HepG2 (cell line): ENCODE data around the gene S100A5. TPM values are rescaled to one million over a fixed set of nuclear protein-coding genes. Genes with fewer than 3 reads are reported as not detected.

ENCODE experiments used
- ATAC-seq: fragments of 200-7000 bp; cut with Tn5 transposase; 3 replicates; pipeline ENCODE4 v1.9.1; 2020; ENCODE audit warnings: mild to moderate bottlenecking, moderate library complexity
- BruUV-seq: library from RNA; stranded (reverse); fragments of 400-500 nt; replicated peaks from 2 replicates; lab custom pipeline; 2021; lab: Mats Ljungman, UMichigan
- CTCF ChIA-PET: fragments of 300-600 bp; formaldehyde crosslinking; extraction: SDS; loops from one replicate; lab custom pipeline; 2021; ENCODE audit warnings: low total read pairs, inconsistent platforms, low intra/inter-chr PET ratio; lab: Yijun Ruan, JAX
- POLR2A ChIA-PET: fragments of 350-600 bp; sonication (Branson Sonifier 250); formaldehyde crosslinking; loops from one replicate; lab custom pipeline; 2020; ENCODE audit warnings: antibody characterized with exemption, inconsistent platforms; lab: Yijun Ruan, JAX
- DNase-seq: peaks from one replicate; pipeline ENCODE4 v3.0.0-alpha.2; 2015; ENCODE audit warnings: low spot score
- FAIRE-seq: peaks from 3 replicates; lab custom pipeline; 2011; peaks lifted over from hg19 to GRCh38; lab: Jason Lieb, UNC
- H2AFZ ChIP-seq: one replicate; pipeline ENCODE4 v1.6.1; 2011; ENCODE audit warnings: low read length, inconsistent platforms
- H3K27ac ChIP-seq: fragments of 300-600 bp; 3 replicates; pipeline ENCODE4 v1.8.0; 2011; ENCODE audit warnings: mixed run types, mild to moderate bottlenecking, mixed read lengths, low read length, inconsistent platforms; ENCODE audit not compliant: insufficient read depth; ENCODE audit errors: extremely low read length
- H3K27me3 ChIP-seq, 2 experiments: fragments of 200-600 bp in 1 of 2; 2 replicates in 1 of 2; 3 replicates in 1 of 2; pipeline versions ENCODE4 v1.6.0 to v1.8.0; 2011; ENCODE audit warnings: low read length in 2 of 2, mild to moderate bottlenecking in 2 of 2, moderate library complexity in 2 of 2, inconsistent platforms in 1 of 2; ENCODE audit not compliant: insufficient read depth in 2 of 2, control insufficient read depth in 1 of 2
- H3K36me3 ChIP-seq, 2 experiments: fragments of 200-600 bp in 1 of 2; replicated peaks in 1 of 2; 2 replicates in 1 of 2; 3 replicates in 1 of 2; pipeline versions ENCODE4 v1.5.1 to v1.8.0; 2011; ENCODE audit warnings: low read length in 2 of 2, inconsistent platforms in 1 of 2; ENCODE audit not compliant: insufficient read depth in 2 of 2, control insufficient read depth in 1 of 2
- H3K4me1 ChIP-seq: 2 replicates; pipeline ENCODE4 v1.5.1; 2012; ENCODE audit warnings: low read length, inconsistent platforms; ENCODE audit not compliant: insufficient read depth
- H3K4me2 ChIP-seq: 2 replicates; pipeline ENCODE4 v1.6.0; 2011; ENCODE audit warnings: low read depth, low read length, inconsistent platforms
- H3K4me3 ChIP-seq, 3 experiments: fragments of 200-600 bp in 1 of 3; sonication (generic), shearing (Covaris generic) in 1 of 3; replicated peaks in 1 of 3; 2 replicates each; pipeline ENCODE4 v1.5.1; 2011 to 2016; ENCODE audit warnings: low read length in 3 of 3, inconsistent platforms in 2 of 3, low read depth in 2 of 3, mild to moderate bottlenecking in 2 of 3, control low read depth in 1 of 3, mixed read lengths in 1 of 3; ENCODE audit not compliant: insufficient read depth in 1 of 3
- H3K79me2 ChIP-seq: one replicate; pipeline ENCODE4 v1.6.1; 2011; ENCODE audit warnings: low read length, inconsistent platforms; ENCODE audit not compliant: insufficient read depth
- H3K9ac ChIP-seq: 2 replicates; pipeline ENCODE4 v1.6.0; 2011; ENCODE audit warnings: mild to moderate bottlenecking, low read depth, low read length, inconsistent platforms; ENCODE audit not compliant: insufficient read depth
- H3K9me3 ChIP-seq: 2 replicates; pipeline ENCODE4 v1.5.1; 2012; ENCODE audit warnings: mild to moderate bottlenecking, low read length
- H4K20me1 ChIP-seq: 2 replicates; pipeline ENCODE4 v1.6.0; 2011; ENCODE audit warnings: inconsistent platforms, mild to moderate bottlenecking, low read length, moderate library complexity; ENCODE audit not compliant: insufficient read depth
- FOSL1 ChIP-seq: sonication (generic); formaldehyde crosslinking; IDR thresholded peaks from 2 replicates; pipeline ENCODE4 v1.9.0; 2021; ENCODE audit warnings: missing genetic modification reagents, borderline replicate concordance
- MAFK ChIP-seq, 2 experiments: IDR thresholded peaks in 1 of 2; conservative IDR thresholded peaks in 1 of 2; 2 replicates each; pipeline ENCODE4 v1.6.1; 2011; ENCODE audit warnings: improper control_type of control experiment in 2 of 2, low read length in 2 of 2
- REPIN1 ChIP-seq: sonication (generic); formaldehyde crosslinking; IDR thresholded peaks from 2 replicates; pipeline ENCODE4 v1.8.0; 2022; ENCODE audit warnings: missing genetic modification reagents, low read depth, mild to moderate bottlenecking, borderline replicate concordance
- SMC3 ChIP-seq: IDR thresholded peaks from 2 replicates; pipeline ENCODE4 v1.6.1; 2011; ENCODE audit warnings: low read length, improper control_type of control experiment
- SOX5 ChIP-seq: IDR thresholded peaks from 2 replicates; pipeline ENCODE4 v1.6.1; 2016; ENCODE audit warnings: borderline replicate concordance
- XRCC5 ChIP-seq: fragments of 200-400 bp; formaldehyde crosslinking; optimal IDR thresholded peaks from 2 replicates; pipeline ENCODE3; 2017; ENCODE audit warnings: mild to moderate bottlenecking, low read length
- WGBS: methylation state at CpG from one replicate; pipeline ENCODE4 v1.1.6; 2017; ENCODE audit warnings: low lambda C conversion rate; 5-methylcytosine and 5-hydroxymethylcytosine counted together
- in situ Hi-C: cut with HindIII; loops from 2 replicates; pipeline ENCODE4 v1.10.0; 2017; ENCODE audit warnings: low pct_unique_long_range_greater_than_20kb; ENCODE audit not compliant: extremely low pct_ligation_motif_present
- intact Hi-C: fragments of 100-400 bp; cut with micrococcal nuclease; formaldehyde crosslinking; loops from one replicate; pipeline ENCODE4 v1.10.0; 2022; ENCODE audit not compliant: unreplicated experiment
- polyA plus RNA-seq, 8 experiments: library from polyadenylated mRNA; depleted of rRNA in 3 of 8; stranded (reverse) in 7 of 8; unstranded in 1 of 8; fragments of >200 nt; fragmentation: Illumina TruSeq in 4 of 8; extraction: Trizol in 4 of 8; gene quantifications; 2 replicates each; pipeline versions ENCODE4 v1.2.1 to v1.2.3, GENCODE V29; 2011 to 2016; ENCODE audit warnings: low read depth in 4 of 8, missing spikeins in 1 of 8, mixed read lengths in 1 of 8; ENCODE audit not compliant: insufficient read depth in 1 of 8
- total RNA-seq, 5 experiments: library from RNA; depleted of rRNA; stranded (reverse); fragments of >200 nt; fragmentation: Illumina TruSeq; extraction: Trizol; gene quantifications; 2 replicates each; pipeline ENCODE4 v1.2.3, GENCODE V29; 2016; ENCODE audit warnings: low read depth in 1 of 5
- TF ChIP-seq, protein P1 (sequence below): sonication (generic); formaldehyde crosslinking; IDR thresholded peaks from 2 replicates; pipeline ENCODE4 v1.4.0; 2020; ENCODE audit warnings: missing genetic modification reagents
- TF ChIP-seq, protein P2 (sequence below): sonication (generic); formaldehyde crosslinking; IDR thresholded peaks from 2 replicates; pipeline ENCODE4 v1.4.0; 2020; ENCODE audit warnings: mild to moderate bottlenecking, missing genetic modification reagents
- TF ChIP-seq, protein P3 (sequence below): sonication (generic); formaldehyde crosslinking; IDR thresholded peaks from 2 replicates; pipeline ENCODE4 v1.8.0; 2023; ENCODE audit warnings: mild to moderate bottlenecking, missing genetic modification reagents
- TF ChIP-seq, protein P4 (sequence below): sonication (generic); formaldehyde crosslinking; IDR thresholded peaks from 2 replicates; pipeline ENCODE4 v1.8.1; 2023; ENCODE audit warnings: mild to moderate bottlenecking, missing genetic modification reagents
- TF ChIP-seq, protein P5 (sequence below): sonication (generic); formaldehyde crosslinking; IDR thresholded peaks from 2 replicates; pipeline ENCODE4 v1.5.1; 2020; ENCODE audit warnings: mild to moderate bottlenecking, missing genetic modification reagents

S100A5 gene
- total and polyA plus RNA-seq, 2 of the 13 experiments (the other 11 are each of a cell fraction or from before 2014, with no cell fraction given): not detected

DNA sequence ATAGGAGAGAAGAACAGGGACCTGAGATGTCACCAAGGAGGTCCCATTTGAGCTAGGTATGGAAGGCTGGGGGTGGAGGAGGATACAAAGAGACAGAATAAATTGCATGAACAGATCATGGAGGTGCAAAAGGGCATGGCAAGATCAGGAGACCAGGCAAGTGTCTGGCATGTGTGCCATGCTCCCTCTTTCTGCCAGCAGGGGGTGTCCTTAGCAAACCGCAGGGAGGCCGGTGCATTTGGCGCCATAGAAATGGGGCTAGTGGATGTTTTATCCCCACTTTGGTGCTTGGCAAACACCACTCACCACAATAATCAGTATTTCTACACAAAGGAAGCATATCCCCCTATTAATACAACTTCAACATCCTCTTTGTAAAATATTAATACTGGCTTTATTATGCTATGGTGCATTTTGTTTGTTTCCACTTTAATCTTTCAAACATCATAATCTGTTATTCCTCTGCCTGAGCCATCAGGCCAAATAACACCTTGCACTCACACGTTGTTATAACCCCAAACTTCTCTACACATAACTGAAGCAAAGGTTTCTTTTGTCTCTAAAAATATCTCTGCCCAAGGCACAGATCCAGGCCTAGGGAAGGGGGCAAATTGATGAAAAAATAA is 30.9 kb downstream of the S100A5 start (continued):
- TF ChIP-seq SMC3 (peak; percentile 59), XRCC5 (peak; percentile 45), SOX5 (CRISPR knock-in tag) (no peak)
- TF ChIP-seq, protein P1, sequence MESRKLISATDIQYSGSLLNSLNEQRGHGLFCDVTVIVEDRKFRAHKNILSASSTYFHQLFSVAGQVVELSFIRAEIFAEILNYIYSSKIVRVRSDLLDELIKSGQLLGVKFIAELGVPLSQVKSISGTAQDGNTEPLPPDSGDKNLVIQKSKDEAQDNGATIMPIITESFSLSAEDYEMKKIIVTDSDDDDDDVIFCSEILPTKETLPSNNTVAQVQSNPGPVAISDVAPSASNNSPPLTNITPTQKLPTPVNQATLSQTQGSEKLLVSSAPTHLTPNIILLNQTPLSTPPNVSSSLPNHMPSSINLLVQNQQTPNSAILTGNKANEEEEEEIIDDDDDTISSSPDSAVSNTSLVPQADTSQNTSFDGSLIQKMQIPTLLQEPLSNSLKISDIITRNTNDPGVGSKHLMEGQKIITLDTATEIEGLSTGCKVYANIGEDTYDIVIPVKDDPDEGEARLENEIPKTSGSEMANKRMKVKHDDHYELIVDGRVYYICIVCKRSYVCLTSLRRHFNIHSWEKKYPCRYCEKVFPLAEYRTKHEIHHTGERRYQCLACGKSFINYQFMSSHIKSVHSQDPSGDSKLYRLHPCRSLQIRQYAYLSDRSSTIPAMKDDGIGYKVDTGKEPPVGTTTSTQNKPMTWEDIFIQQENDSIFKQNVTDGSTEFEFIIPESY (CRISPR knock-in tag): peak; percentile 91

DNA sequence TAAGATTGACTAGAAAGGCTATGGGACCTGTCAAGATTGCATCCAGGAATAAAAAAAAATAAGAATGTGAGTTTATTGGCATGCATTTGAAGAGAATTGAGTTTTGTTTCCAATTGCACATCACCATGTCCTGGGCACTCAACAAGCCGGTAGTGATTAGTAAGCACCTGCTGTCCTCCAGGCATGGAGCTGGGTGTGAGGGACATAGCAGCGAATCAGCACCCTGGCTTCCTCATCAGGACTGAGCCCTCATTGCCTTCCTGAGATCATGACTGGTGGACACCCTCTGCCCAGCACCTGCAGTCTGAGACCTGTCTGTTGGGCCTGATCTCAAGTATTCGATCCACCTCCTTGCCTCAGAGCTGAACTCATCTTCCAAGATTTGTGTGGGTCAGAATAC is 31.7 kb downstream of the S100A5 start:
- ChIA-PET CTCF (interaction anchor here (0.6 to 4.2 kb wide), 5 partner anchors 24 to 157 kb away, joined by 3 to 63 read pairs (median 6); partner anchors contain the start of genes S100A1 and S100A13), POLR2A (interaction anchor here (1.2 kb wide), 1 partner anchor 139 kb away, joined by 3 read pairs; no protein-coding TSS in a partner anchor)
- no peaks in the 10 kb centered on the region for H3K36me3 ChIP-seq
- intact Hi-C loops (loop anchor here (10.0 kb wide), 1 partner anchor 236 kb away; no protein-coding TSS in a partner anchor), in situ Hi-C loops (loop anchor here (5.0 kb wide), 2 partner anchors 58 to 118 kb away; partner anchors contain the start of genes S100A1, S100A13 and S100A2)
- no peak overlapping the region for H2AFZ ChIP-seq
- no peaks in the 10 kb centered on the region for H3K79me2 ChIP-seq
- 67% methylated on average over 3 of the region's 3 CpGs for whole genome bisulfite sequencing
- H3K27ac ChIP-seq: no peak overlapping the region
- H3K4me2 ChIP-seq: no peak overlapping the region
- no peaks in the 10 kb centered on the region for H3K9me3 ChIP-seq
- no peaks in the 10 kb centered on the region; a peak in 2 of 5 replicates for H3K27me3 ChIP-seq
- peaks cover 36% of the 10 kb centered on the region for H3K4me1 ChIP-seq
- ATAC-seq (no peak), FAIRE-seq (no peak), DNase-seq (no peak)
- no peaks in the 10 kb centered on the region for H4K20me1 ChIP-seq
- no TSS peak for BruUV-seq
- no peak overlapping the region for H3K9ac ChIP-seq
- H3K4me3 ChIP-seq: no peak overlapping the region
- TF ChIP-seq REPIN1 (CRISPR knock-in tag) (no peak), FOSL1 (no peak), MAFK (conservative IDR thresholded peaks at IDR 0.05 in 1 of 2, IDR thresholded peaks at IDR 0.05 in 1 of 2; ENCODE audit: low read length in 2 of 2) (no peak)
- TF ChIP-seq, protein P2, sequence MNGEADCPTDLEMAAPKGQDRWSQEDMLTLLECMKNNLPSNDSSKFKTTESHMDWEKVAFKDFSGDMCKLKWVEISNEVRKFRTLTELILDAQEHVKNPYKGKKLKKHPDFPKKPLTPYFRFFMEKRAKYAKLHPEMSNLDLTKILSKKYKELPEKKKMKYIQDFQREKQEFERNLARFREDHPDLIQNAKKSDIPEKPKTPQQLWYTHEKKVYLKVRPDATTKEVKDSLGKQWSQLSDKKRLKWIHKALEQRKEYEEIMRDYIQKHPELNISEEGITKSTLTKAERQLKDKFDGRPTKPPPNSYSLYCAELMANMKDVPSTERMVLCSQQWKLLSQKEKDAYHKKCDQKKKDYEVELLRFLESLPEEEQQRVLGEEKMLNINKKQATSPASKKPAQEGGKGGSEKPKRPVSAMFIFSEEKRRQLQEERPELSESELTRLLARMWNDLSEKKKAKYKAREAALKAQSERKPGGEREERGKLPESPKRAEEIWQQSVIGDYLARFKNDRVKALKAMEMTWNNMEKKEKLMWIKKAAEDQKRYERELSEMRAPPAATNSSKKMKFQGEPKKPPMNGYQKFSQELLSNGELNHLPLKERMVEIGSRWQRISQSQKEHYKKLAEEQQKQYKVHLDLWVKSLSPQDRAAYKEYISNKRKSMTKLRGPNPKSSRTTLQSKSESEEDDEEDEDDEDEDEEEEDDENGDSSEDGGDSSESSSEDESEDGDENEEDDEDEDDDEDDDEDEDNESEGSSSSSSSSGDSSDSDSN (CRISPR knock-in tag): no peak
- TF ChIP-seq, protein P3, sequence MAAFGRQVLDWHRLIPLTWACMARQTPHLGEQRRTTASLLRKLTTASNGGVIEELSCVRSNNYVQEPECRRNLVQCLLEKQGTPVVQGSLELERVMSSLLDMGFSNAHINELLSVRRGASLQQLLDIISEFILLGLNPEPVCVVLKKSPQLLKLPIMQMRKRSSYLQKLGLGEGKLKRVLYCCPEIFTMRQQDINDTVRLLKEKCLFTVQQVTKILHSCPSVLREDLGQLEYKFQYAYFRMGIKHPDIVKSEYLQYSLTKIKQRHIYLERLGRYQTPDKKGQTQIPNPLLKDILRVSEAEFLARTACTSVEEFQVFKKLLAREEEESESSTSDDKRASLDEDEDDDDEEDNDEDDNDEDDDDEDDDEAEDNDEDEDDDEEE (CRISPR knock-in tag): no peak
- TF ChIP-seq, protein P4, sequence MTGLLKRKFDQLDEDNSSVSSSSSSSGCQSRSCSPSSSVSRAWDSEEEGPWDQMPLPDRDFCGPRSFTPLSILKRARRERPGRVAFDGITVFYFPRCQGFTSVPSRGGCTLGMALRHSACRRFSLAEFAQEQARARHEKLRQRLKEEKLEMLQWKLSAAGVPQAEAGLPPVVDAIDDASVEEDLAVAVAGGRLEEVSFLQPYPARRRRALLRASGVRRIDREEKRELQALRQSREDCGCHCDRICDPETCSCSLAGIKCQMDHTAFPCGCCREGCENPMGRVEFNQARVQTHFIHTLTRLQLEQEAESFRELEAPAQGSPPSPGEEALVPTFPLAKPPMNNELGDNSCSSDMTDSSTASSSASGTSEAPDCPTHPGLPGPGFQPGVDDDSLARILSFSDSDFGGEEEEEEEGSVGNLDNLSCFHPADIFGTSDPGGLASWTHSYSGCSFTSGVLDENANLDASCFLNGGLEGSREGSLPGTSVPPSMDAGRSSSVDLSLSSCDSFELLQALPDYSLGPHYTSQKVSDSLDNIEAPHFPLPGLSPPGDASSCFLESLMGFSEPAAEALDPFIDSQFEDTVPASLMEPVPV (CRISPR knock-in tag): no peak
- TF ChIP-seq, protein P5, sequence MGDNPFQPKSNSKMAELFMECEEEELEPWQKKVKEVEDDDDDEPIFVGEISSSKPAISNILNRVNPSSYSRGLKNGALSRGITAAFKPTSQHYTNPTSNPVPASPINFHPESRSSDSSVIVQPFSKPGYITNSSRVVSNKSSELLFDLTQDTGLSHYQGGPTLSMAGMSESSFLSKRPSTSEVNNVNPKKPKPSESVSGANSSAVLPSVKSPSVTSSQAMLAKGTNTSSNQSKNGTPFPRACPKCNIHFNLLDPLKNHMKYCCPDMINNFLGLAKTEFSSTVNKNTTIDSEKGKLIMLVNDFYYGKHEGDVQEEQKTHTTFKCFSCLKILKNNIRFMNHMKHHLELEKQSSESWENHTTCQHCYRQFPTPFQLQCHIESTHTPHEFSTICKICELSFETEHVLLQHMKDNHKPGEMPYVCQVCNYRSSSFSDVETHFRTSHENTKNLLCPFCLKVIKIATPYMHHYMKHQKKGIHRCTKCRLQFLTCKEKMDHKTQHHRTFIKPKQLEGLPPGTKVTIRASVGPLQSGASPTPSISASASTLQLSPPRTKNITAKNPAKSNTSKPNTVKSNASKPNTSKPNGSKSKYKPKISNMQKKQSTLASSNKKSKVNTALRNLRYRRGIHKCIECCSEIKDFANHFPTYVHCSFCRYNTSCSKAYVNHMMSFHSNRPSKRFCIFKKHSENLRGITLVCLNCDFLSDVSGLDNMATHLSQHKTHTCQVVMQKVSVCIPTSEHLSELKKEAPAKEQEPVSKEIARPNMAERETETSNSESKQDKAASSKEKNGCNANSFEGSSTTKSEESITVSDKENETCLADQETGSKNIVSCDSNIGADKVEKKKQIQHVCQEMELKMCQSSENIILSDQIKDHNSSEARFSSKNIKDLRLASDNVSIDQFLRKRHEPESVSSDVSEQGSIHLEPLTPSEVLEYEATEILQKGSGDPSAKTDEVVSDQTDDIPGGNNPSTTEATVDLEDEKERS (CRISPR knock-in tag): no peak
